GM19240 (cell line): ENCODE data around the gene KRT39.
A peak's percentile ranks its signal among the peaks of the same experiment; 100 is the strongest.

Source experiments
- DNase-seq: peaks from one replicate; pipeline ENCODE4 v3.0.0; 2011; ENCODE audit warnings: low spot score; ENCODE audit not compliant: insufficient read length

KRT39 gene

DNA sequence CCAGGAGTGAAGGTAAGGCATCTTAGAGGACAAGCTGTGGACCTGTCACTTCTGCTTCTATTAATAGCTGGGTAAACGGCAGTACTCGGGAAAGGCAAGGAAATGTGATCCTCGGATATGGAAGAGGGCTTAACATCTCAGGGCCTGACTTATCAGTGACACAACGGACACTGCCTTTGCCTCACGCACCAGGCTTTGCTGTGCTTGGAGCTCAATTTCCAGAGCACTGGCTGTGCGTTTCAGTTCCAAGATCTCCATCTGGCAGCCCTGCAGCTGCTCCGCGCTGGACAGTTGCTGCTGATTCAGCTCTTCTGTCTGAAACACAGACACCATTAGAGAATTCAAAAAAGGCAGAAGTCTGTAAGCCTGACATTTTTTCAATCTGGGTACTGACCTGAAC lies 13.8 kb upstream of the KRT39 start:
- no peak for DNase-seq

DNA sequence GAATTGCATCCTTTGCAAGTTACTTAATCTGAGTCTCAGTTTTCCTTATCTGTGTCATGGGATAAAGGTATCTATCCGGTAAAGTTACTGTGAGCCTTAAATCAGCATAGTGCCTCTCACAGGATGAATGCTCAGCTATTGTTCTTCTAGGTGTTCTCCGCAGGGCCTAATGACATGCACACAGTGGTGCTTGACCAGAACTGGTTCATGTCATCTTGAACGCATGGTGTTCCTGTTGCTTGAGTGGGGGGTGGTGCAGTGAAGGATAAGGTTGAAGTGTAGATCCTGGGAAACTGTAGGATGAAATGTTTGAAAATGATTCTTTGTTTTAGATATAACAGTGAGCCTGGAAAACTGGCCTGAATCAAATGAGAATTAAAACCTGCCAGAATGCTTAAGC lies 13.4 kb upstream of the KRT39 start:
- no peak for DNase-seq

DNA sequence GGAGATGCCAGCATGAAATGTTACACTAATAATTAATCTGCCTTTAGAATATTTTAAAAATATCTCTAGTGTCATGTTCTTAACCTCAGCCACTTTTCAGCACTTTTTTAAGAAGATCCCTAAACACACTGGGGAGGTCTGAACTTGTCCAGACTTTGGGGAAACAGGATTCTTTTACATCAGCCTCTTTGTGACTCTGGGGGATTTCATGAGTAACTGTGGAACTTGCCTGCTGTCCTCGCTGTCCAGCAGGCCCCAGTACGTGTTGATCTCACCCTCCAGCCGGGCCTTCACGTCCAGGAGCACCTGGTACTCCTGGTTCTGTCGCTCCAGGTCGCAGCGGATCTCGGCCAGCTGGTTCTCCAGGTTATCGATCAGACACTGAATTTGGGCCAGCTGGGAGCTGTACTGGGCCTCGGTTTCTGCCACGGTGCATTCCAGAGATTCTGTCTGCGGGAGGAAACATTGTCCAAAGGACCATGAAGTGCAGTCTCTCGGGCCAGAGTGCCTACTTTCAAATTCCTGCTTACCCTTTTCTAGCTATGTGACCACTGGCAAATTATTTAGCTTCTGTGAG lies 11.9 kb upstream of the KRT39 start:
- DNase-seq = no peak

DNA sequence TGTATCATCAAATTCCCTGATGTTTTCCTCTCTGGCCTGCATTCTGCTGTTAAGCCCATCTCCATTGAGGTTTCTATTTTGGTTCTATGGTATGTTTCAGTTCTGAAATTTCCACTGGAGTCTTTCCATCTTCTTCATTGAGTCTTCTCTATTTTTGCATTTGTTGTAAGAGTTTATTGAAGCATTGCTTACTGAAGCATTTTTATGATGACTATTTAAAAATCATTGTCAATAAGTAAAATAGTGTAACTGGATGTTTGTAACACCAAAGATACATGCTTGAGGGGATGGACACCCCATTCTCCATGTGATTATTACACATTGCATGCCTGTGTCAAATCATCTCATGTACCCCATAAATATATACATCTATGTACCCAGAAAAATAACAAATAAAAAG lies 8.8 kb upstream of the KRT39 start:
- no peak for DNase-seq

DNA sequence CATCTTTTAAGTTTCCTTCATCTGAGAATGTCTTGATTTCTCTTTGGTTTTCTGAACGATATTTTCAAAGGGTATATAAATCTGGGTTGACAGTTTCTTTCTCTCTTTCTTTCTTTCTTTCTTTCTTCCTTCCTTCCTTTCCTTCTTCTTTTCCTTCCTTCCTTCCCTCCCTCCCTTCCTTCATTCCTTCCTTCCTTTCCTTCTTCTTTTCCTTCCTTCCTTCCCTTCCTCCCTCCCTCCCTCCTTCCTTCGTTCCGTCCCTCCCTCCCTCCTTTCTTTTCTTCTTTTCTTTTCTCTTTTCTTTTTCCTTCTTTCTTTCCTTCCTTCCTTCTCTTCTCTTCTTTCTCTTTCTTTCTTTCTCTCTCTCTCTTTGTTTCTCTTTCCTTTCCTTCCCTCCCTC lies 7.6 kb upstream of the KRT39 start:
- no peak for DNase-seq

DNA sequence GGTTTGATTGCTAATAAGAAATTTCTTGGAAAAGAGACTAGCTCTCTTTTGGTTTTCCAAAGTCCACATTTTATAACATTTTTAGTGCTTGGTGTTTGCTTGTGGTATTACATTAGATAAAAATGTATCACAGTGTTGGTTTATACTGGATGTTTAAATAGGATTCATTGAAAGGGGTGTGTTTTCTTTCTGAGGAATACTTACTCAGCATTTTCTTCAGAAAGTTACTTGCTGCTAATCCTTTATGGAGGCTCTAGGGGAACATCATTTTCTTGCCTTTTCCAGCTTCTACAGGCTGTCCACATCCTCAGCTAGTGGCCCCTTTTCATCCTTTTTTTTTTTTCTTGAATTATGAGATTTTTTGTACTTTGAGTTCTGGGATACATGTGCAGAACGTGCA lies 834 bp upstream of the KRT39 start:
- no peak for DNase-seq

DNA sequence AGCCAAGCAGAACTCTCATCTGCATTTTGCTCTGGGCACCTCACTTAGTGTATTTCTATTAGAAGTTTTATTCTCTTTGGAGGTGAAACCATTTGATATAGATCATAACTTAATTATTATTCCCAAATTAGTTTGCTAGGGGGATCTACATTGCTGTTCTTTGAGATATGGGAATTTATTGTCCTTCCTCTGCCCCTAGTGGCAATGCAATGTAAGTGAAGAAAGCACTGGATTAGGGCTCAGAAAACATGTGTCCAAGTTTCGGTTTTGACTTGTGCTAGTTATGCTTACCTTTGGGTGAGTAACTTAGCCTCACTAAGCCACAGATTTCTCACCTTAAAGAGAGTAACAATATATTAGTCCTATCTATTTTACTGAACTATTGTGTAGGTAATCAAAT lies 2.9 kb downstream of the KRT39 start:
- DNase-seq = peak; percentile 20

DNA sequence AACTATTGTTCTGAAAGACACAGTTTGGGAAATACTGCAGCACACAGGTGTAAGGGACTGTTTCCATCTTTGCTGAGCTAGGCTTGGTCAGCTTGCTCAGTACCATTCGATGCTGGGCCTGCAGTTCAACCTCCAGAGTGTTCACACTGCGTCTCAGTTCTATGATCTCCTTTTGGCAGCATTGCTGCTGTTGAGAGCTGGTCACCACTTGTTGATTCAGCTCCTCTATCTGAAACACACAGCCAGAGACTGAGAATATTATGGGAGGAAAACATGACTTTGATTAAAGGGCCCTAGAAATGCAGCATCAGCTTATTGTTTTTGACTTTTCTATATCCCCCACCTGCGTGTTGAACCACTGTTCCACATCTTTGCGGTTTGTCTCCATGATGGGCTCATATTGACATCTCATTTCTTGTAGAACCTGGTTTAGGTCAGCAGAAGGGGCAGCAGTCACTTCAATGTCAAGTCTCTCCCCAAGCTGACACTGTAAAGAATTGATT lies 4.6 kb downstream of the KRT39 start:
- DNase-seq = no peak

DNA sequence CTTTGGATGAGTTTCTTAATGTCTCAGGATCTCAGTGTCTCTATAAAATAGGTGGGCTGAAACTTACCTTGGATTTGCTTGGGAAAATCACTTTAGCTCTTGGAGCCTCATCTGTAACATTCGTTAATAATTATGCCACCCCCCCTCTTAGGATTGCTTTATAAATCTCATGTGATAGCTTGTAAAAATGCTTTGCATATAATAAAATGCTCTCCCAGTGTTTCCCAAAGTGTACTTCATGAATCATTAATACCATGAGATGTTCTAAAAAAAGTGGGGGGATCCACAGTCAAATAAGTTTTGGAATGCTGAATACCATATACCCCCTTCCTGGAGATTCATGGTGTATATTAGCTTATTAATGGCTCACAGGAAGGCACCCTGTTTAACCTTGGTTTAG lies 5.2 kb downstream of the KRT39 start:
- DNase-seq = no peak

DNA sequence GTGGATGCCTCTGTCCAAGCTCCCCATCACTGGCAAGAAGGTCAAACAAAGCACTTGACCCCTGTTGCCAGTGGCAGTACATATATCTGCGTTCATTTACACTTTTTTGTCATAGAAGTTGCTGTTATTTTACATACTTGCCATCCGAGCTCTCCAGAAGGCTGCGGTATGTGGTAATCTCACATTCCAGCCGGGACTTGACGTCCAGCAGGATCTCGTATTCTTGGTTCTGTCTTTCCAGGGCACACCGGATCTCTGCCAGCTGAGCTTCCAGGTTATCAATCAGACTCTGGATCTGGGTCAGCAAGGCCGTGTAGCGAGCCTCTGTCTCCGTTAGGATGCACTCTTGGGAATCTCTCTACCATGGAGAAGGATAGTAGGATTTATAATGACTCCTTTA lies 6.6 kb downstream of the KRT39 start:
- DNase-seq = no peak

DNA sequence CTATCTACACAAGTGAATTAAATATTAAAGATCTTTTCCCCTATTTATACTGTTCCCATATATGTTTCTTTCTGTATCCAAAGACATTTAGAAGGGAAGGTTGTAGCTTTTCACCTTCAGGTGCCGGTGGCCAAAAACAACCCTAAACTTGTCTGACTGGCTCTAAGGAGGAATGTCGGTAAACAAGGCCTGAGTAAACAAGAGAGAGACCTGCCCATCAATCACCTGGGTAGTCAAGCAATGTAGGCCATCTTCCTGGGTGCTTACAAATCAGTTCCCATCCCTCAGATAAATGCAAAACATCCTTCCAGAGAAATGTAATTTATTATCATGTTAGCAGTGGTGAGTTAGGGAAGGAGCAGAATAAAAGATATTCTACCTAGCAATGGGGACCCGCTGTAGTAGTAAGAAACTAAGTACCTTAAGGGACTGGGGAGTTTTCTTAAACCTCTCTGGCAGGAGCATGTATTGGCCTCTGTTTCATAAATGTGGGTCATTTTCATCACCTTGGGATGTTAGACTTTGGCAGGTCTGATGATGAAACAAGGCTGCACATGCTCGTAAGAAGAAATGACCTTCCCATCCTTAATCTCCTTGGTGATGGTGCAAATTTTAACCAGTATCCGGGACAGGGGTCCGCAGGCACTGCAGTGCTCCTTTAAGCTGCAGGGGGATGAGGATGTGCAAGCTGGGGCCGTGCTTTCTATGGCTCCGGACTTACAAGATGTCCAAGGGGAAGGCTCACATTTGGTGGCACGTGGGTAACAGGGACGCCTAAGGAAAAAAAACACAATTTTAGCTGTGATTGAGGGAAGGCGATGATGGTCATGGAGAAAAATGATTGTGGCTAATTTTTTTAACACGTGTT lies 8.4 kb downstream of the KRT39 start:
- DNase-seq = no peak

DNA sequence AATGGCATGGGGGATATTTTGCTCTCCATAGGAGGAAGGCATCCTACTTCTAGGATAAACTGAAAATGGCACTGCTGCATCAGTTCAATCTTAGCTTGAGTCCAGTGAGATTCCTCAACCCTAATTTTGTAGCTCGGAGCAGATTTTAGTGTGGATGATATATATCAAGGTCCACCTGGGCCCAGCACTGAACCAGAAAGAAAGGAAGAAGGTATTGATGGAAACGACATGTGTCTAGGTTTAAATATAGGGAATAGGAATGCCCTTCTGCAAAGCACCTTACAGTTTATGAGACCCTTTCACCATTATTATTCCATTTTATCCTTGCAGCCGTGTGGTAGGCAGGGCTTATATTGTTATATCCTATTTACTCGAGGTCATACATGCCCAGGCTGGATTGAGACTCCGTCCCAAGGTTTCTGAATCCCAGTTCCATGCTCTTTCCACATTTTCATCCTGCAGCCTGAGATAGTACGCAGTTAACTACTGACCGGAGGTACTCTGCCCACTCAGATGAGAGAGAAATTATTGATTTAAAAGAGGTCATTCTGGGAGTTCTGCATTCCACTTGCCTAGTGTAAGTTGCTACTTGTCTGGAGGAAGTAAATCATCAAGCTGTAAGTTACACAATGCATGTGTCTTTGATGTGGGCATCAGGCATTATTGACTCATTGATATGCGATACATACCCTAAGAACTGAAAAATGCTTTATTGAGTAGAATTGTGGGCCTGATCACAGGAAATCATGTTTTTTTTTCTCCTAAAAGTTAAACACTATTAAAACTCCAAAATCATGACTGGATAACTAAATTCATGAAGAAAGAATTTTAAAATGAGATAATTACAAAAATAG lies 10.1 kb downstream of the KRT39 start:
- no peak for DNase-seq

DNA sequence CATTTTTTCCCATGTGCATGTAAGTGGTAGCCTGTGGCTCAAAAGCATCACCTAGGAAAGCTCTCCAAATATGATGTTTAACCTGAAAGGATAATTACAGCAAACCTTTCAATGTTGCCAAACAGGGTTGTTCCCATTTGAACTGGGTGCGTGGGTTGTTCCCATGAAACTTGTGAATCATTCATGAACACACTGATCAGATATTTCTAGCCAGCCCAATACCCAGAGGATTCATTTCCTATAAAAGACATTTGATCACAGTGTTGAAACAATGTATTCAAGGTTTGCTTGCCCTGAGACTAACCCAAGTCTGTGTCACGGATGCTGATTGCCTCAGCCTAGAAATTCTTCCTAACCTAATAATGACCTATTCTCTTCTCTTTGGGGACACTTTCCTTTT lies 12.9 kb downstream of the KRT39 start:
- no peak for DNase-seq

DNA sequence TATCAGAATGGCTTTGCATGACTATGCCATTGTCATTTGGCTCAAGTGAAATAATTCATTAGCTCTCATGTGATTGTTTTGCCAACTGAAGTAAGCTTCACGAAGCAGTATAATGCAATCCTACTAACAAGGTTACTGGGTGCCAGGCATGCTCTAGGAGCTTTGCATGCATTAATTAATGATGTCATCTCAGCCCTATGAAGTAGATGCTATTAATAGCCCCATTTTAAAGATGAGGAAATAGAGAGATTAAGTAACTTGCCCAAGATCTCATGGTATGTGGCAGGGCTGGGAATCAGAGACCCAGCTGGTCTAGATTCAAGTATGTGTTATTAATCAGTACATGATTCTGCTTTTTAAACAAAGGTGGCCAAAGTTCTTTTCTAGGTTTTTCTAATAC lies 14.1 kb downstream of the KRT39 start:
- DNase-seq = no peak

DNA sequence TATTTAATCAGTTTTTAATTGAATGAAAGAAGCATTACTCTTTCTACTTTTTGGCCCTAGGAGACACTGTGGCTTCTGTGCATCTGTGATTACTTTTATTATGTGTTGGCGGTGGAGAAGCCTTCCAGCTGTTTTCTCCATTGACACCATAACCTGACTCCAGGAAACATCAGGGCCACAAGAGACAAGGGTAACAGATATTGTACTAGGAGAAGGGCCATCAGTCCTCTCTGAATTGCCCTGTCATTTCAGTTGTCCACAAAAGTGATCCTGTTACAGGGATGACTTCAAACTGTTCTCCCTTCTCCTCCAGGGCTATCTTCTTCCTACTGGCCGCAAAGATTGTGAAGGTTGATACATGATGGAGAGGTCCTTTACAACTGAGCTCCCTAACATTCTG lies 14.6 kb downstream of the KRT39 start:
- no peak for DNase-seq

DNA sequence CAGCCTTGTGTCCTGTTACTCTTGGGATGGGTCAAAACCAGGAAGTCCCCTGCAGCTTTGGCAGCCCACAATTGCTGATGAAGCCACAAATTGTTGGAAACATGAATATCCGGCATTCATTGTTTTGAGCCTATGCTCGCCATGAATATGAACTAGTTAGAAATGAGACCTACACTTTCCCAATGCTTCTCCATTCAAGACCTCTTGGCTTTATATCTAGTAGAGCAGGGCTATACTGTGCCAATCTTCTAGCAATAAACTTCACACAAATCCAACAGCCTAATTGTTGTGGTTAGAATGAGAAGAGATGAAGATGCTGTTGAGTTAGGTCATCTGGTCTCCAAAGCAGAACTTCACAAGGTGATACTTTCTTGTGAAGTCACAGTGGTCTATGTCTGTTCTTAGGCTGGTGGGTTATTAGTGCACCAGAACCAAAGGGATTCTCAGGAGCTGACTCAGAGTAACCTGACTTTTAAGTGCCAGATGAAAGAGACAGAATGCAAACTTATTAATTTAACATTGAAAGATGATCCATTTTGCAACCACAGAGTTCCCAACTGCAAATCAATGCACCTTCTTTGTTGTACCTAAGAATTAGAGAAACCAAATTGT lies 15.6 kb downstream of the KRT39 start:
- DNase-seq = no peak

DNA sequence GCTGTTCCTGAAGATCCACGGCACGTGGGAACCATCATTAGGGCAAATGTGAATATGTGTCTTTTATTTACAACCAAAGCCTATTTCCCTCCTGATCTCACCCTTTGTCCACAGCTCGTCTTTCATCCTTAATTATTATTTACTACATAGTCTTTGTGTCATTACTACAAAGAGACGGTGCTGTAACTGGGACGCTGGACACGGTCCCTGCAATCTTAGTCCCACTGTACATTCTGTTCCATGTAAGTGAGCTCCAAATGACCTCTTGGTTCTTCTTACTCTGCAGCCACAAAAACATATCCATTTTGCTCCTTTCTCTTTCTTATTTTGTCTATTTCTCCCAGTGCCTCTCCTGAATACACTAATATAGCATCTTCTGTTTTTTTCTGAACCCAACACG lies 16.6 kb downstream of the KRT39 start:
- no peak for DNase-seq

DNA sequence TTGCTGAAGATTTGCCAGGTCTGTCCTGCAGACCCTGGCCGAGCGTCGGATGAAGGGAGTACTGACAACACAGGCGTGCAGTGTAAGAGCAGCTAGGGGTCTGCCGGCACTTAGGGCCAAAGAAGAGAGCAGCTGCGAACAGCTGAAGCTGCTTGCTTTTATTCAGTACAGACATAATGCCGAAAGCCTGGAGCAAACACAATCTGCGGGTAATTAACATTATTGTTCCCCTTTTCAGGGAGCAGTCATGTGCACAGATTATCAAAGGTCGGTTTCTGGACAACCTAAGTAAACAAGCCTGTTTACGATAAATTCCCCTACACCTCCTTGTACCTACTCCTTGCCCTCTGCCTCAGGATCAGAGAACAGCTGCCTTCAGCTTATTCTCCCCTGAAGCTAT lies 17.3 kb downstream of the KRT39 start:
- DNase-seq = no peak

DNA sequence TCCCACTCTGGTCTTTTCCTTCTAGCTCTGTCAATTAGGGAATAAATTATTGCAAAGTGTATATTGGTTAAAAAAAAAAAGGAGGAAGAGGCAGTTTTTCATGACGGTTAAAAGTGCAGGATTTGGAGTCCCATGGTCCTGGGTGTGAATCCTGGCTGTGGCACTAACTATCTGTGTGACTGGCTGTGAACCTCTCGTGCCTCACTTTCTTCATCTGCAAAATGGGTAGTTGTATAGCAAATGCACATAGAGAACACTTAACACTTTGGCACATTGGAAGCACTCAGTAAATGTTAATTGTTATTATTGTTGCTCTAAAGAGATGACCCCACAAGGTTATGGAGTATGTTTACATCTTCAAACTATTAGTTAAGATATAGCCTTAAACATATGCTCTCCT lies 18.8 kb downstream of the KRT39 start:
- DNase-seq = no peak

DNA sequence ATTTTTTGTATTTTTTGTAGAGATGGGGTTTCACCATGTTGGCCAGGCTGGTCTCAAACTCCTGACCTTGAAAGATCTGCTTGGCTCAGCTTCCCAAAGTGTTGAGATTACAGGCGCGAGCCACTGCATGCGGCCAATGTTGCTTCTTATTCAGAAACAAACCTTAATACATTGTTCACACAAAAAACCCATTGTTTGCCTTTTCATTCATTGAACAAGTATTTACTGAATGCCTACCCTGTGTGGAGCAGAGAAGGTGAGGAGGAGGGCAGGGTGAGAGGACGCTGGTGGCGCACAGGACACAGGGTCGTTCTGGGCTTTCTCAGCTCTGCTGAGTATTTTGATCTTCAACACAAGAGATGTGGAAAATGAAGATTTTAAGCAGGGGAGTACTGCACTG lies 21.3 kb downstream of the KRT39 start:
- no peak for DNase-seq

DNA sequence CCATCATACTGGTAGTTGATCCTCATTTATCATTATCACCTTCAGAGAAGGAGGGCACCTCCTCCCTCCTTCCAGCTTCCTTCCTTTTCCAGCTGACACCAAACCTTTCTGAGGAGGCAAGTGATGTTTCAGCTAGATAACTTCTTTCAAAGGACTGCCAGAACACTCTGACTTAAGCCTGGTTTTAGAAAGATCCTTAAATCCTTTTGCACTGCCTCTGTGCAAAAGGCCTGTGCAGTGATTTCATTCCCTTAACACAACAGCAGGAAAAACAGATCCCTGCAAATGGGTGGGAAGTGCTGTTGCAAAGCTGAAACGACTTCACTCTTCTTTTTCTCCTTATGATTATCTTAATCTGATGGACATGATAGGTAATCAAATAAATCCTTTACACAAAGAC lies 22.2 kb downstream of the KRT39 start:
- DNase-seq = no peak

DNA sequence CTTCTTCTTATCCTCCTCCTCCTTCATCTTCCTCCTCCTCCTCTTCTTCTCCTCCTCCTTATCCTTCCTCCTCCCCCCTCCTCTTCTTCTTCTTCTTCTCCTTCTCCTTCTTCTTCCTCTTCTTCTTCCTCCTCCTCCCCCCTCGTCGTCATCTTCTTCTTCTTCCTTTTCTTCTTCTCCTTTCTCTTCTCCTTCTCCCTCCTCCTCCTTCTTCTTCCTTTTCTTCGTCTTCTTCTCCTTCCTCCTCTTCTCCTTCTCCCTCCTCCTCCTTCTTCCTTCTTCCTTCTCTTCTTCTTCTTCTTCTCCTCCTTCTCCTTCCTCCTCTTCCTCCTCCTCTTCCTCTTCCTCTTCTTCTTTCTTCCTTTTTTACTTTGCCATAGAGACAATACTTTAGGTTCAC lies 24.2 kb downstream of the KRT39 start:
- DNase-seq = no peak
